Measurements from ENCODE around the gene USP35. TPM values are rescaled to one million over a fixed set of nuclear protein-coding genes. Genes with fewer than 3 reads are reported as not detected.

USP35 gene
- total RNA-seq, 2 donors from 2014 or later, result 8.0 to 8.6 TPM

DNA sequence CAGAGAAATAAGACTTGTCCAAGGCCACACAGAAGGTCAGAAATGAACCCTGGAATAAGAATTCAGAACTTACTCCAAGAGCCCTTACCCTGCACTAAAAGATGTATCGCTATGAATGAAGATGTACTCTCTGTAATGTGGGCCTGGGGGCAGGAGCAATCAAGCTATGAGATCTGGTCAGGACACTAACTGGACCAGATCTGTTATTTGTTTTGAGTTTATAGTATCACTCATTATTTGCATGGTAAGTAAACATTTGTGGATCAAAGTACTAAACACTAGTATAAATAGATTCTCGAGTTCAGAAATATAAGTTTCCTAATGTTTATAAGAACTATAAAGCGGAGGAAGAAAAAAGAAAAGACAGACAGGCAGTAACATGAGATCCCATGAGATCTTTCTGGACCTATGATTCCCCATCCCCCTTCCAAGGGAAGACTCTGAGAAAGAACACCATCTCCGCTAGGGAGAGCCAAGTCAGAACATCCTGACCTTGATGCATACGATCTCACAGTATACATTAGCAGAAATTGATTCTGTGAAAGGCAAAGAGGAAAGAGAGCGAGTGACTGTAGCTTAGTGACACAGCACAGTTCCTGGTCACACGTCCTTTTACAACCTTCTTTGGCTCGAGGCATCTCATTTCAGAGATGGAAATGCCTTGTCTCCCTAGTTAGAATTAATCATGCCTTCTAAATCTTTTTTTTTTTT is 71.2 kb downstream of the USP35 start:
- TF ChIP-seq, protein P1, sequence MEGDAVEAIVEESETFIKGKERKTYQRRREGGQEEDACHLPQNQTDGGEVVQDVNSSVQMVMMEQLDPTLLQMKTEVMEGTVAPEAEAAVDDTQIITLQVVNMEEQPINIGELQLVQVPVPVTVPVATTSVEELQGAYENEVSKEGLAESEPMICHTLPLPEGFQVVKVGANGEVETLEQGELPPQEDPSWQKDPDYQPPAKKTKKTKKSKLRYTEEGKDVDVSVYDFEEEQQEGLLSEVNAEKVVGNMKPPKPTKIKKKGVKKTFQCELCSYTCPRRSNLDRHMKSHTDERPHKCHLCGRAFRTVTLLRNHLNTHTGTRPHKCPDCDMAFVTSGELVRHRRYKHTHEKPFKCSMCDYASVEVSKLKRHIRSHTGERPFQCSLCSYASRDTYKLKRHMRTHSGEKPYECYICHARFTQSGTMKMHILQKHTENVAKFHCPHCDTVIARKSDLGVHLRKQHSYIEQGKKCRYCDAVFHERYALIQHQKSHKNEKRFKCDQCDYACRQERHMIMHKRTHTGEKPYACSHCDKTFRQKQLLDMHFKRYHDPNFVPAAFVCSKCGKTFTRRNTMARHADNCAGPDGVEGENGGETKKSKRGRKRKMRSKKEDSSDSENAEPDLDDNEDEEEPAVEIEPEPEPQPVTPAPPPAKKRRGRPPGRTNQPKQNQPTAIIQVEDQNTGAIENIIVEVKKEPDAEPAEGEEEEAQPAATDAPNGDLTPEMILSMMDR (IDR thresholded peaks at IDR 0.05), result no peak
- no peak overlapping the region for H3K27ac ChIP-seq
- H3K4me3 ChIP-seq, result no peak overlapping the region
- H3K4me1 ChIP-seq, result peaks cover 0 to 42% of the 10 kb centered on the region in 2 donors
- no peaks in the 10 kb centered on the region for H3K36me3 ChIP-seq
- no peaks in the 10 kb centered on the region for H3K27me3 ChIP-seq
- DNase-seq (ENCODE audit: low spot score), result no peak
- H3K9me3 ChIP-seq, result no peaks in the 10 kb centered on the region

DNA sequence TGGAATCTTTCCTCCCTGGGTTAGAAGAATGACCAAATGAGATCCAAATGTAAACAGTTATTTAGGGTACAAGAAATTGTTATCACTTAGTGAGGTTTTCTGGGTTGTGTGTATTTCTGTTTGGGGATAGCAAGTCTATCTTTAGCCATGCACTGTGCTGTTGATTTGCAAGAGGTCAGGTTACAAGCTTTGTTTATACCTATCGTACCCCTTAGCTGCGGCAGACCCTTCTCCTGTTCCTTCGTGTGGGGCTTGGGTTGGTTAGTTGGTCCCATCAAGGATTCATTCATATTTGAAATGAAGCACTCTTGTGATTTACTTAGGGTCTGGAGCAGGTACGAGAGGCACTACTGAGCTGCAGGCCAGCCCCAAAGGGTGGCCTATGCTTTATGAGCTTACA is 72.6 kb downstream of the USP35 start:
- TF ChIP-seq, protein P1 (IDR thresholded peaks at IDR 0.05), result no peak
- Histone ChIP-seq H3K4me3 (no peak overlapping the region), H3K27me3 (no peaks in the 10 kb centered on the region), H3K4me1 (peaks cover 0 to 39% of the 10 kb centered on the region in 2 donors), H3K36me3 (no peaks in the 10 kb centered on the region), H3K27ac (no peak overlapping the region), H3K9me3 (no peaks in the 10 kb centered on the region)
- DNase-seq (ENCODE audit: low spot score), result no peak

DNA sequence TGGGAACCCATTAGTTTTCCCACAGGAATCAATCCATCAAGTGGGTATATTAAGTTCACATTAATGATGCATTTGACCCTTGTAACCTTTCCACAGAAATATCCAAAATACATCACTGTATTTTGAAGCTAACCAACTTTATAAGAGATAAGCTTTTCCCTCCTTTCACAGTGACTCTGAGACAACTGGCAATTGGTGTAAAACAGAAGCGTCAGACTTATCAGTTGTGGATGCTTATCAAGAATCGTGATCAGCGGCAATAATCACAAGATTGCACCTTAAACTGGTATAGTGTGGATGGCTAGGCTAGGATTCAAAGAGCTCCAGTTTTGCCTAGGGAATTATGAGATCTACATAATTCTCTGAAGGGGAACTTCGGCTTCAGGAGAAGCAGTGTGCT is 73.1 kb downstream of the USP35 start:
- Histone ChIP-seq H3K27me3 (no peaks in the 10 kb centered on the region), H3K27ac (no peak overlapping the region), H3K4me1 (peaks cover 0 to 38% of the 10 kb centered on the region in 2 donors), H3K36me3 (no peaks in the 10 kb centered on the region), H3K9me3 (no peaks in the 10 kb centered on the region), H3K4me3 (no peak overlapping the region)
- TF ChIP-seq, protein P1 (IDR thresholded peaks at IDR 0.05), result no peak
- DNase-seq (ENCODE audit: low spot score), result no peak

DNA sequence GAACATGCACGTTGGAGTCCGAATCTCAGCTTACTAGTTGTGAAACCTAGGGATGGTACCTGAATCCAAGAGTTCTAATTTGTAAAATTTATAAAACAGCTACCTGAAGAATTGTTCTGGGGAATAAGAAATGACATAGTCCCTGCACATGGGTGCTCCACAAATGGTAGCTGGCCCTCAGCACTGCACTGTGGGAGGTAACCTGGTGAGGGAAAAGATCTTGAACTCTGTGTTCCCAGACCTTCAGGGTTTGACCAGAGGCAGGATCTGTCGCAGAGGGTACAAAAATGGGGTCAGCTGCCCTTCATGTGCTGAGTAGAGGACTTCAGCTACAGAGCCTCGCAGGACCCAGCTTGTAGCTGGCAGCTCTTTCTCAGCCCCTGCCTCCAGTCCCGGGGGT is 73.5 kb downstream of the USP35 start:
- DNase-seq (ENCODE audit: low spot score), result no peak
- Histone ChIP-seq H3K4me3 (no peak overlapping the region), H3K4me1 (peaks cover 0 to 38% of the 10 kb centered on the region in 2 donors), H3K9me3 (no peaks in the 10 kb centered on the region), H3K27ac (no peak overlapping the region), H3K27me3 (no peaks in the 10 kb centered on the region), H3K36me3 (no peaks in the 10 kb centered on the region)
- TF ChIP-seq, protein P1 (IDR thresholded peaks at IDR 0.05), result no peak

DNA sequence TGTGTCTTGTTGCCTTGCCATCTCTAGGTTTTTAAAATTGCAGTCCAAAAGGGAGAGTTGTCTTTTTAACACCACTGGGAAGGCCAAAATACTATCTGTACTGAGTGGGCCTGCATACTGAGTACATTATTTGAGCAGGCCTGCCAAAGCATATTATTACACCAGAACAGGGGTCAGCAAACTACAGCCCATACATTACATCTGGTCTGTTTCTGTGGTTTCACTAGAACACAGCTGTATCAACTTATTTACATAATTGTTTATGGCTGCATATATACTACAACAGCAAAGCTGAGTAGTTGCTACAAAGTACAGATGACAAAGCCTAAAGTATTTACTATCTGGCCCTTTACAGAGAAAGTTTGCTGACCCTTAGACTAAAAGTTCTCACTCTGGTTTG is 74.0 kb downstream of the USP35 start:
- TF ChIP-seq, protein P1 (IDR thresholded peaks at IDR 0.05), result no peak
- no peak overlapping the region for H3K4me3 ChIP-seq
- H3K27ac ChIP-seq, result no peak overlapping the region
- no peaks in the 10 kb centered on the region for H3K36me3 ChIP-seq
- no peaks in the 10 kb centered on the region for H3K9me3 ChIP-seq
- no peaks in the 10 kb centered on the region for H3K27me3 ChIP-seq
- DNase-seq (ENCODE audit: low spot score), result no peak
- H3K4me1 ChIP-seq, result peaks cover 0 to 35% of the 10 kb centered on the region in 2 donors

Other genes with a start within 250 kb of the USP35 start
- gene INTS4, start 194.3 kb upstream of the USP35 start, total RNA-seq, result 10 to 100 TPM in 1 of 2 donors, 1 to 10 TPM in 1; 9.9 to 12.3 TPM
- 1 to 10 TPM in 1 of 2 donors, under 1 TPM in 1; 0.59 to 3.6 TPM for gene KCTD14, start 165.6 kb upstream of the USP35 start, total RNA-seq
- gene THRSP, start 125.1 kb upstream of the USP35 start, total RNA-seq, result 1 to 10 TPM in 1 of 2 donors, not detected in 1; 1.9 TPM
- gene NDUFC2, start 109.1 kb upstream of the USP35 start, total RNA-seq, result 100 to 1,000 TPM; 154 to 163 TPM
- 10 to 100 TPM; 16.5 to 22.5 TPM for gene ALG8, start 49.3 kb upstream of the USP35 start, total RNA-seq
- gene KCTD21, start 293 bp upstream of the USP35 start, total RNA-seq, result 10 to 100 TPM in 1 of 2 donors, 1 to 10 TPM in 1; 9.8 to 12.9 TPM
- gene GAB2, start 228.9 kb downstream of the USP35 start, total RNA-seq, result 10 to 100 TPM; 22.0 to 33.7 TPM